Fibroblast of villous mesenchyme (primary cell): Measurements from ENCODE around the gene SLC10A4. TPM values are rescaled to one million over a fixed set of nuclear protein-coding genes. Genes with fewer than 3 reads are reported as not detected.
"Not testable (repeated sequence)": the region's sequence is repeated elsewhere in the genome, so short reads cannot be mapped to it uniquely, and the experiment has no call there.

ENCODE experiments used
- DNase-seq: peaks from one replicate; pipeline ENCODE4 v3.0.0-alpha.2; 2010; ENCODE audit warnings: low read depth
- H3K4me3 ChIP-seq: 2 replicates; pipeline ENCODE4 v1.5.1; 2011; ENCODE audit warnings: low read depth, mild to moderate bottlenecking, low read length
- total RNA-seq: library from RNA; depleted of rRNA; stranded (reverse); fragments of >200 nt; gene quantifications from 2 replicates; pipeline ENCODE4 v1.2.3, GENCODE V29; 2012
- TF ChIP-seq, protein P1 (sequence below): IDR thresholded peaks from 2 replicates; pipeline ENCODE4 v1.5.1; 2012; ENCODE audit warnings: low read depth, mild to moderate bottlenecking, low read length; ENCODE audit not compliant: insufficient read depth

SLC10A4 gene, protein sequence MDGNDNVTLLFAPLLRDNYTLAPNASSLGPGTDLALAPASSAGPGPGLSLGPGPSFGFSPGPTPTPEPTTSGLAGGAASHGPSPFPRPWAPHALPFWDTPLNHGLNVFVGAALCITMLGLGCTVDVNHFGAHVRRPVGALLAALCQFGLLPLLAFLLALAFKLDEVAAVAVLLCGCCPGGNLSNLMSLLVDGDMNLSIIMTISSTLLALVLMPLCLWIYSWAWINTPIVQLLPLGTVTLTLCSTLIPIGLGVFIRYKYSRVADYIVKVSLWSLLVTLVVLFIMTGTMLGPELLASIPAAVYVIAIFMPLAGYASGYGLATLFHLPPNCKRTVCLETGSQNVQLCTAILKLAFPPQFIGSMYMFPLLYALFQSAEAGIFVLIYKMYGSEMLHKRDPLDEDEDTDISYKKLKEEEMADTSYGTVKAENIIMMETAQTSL
- under 0.01 TPM in 1 of 2 replicates, not detected in the other for total RNA-seq

DNA sequence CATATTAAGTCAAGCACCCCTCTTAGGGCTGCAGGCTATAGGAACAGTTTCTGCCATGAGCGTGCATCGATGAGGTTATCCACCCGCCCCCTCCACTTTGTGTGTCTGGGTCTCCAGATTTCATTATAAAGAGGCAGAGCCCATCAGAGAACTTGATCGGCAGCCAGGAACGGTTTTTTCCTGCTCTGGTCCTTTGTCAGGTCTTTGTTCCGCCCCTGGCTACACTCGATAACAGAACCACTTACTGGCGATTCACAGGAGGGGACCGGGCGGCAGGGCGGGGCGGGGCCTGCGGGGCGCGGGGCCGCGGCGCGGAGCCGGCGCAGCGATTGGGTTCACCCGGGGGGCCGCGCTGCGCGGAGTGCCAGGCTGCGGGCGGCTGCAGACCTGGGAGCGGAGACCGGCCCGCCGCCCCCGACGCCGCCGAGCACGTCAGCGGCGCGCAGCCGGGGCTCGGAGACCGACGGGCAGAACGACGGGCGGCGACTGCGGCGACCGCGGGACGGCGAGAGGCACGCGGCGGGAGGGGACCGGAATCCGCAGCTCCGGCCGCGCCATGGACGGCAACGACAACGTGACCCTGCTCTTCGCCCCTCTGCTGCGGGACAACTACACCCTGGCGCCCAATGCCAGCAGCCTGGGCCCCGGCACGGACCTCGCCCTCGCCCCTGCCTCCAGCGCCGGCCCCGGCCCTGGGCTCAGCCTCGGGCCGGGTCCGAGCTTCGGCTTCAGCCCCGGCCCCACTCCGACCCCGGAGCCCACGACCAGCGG, at the start of gene SLC10A4:
TSS of gene SLC10A4 (plus strand) at position 338 of the 771 bp plus-strand sequence. CDS start at position 557, 219 bp downstream.
- H3K4me3 ChIP-seq, result peak within 1 kb of the TSS; percentile 25
- TF ChIP-seq, protein P1, sequence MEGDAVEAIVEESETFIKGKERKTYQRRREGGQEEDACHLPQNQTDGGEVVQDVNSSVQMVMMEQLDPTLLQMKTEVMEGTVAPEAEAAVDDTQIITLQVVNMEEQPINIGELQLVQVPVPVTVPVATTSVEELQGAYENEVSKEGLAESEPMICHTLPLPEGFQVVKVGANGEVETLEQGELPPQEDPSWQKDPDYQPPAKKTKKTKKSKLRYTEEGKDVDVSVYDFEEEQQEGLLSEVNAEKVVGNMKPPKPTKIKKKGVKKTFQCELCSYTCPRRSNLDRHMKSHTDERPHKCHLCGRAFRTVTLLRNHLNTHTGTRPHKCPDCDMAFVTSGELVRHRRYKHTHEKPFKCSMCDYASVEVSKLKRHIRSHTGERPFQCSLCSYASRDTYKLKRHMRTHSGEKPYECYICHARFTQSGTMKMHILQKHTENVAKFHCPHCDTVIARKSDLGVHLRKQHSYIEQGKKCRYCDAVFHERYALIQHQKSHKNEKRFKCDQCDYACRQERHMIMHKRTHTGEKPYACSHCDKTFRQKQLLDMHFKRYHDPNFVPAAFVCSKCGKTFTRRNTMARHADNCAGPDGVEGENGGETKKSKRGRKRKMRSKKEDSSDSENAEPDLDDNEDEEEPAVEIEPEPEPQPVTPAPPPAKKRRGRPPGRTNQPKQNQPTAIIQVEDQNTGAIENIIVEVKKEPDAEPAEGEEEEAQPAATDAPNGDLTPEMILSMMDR, result no peak
- DNase-seq, result no peak

DNA sequence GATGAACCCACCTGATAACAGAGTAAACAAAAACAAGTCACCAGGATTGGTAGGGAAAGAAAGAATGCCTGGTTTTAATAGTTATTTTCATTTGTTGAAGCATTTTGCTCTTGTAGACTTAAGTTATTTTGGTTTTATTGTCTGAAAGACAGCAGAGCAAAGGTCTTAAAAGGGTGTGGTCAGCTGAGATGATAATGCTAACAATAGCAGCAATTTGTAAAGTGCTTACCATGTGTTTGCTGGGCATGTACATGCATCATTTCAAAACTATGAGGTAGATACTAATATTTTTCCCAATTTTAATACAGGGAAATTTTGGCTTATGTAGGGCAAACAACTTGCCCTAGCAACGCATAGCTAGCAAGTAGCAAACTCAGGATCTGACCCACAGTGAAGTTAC, 46.8 kb upstream of the SLC10A4 start:
- TF ChIP-seq, protein P1, result no peak
- no peak overlapping the region for H3K4me3 ChIP-seq
- no peak for DNase-seq

DNA sequence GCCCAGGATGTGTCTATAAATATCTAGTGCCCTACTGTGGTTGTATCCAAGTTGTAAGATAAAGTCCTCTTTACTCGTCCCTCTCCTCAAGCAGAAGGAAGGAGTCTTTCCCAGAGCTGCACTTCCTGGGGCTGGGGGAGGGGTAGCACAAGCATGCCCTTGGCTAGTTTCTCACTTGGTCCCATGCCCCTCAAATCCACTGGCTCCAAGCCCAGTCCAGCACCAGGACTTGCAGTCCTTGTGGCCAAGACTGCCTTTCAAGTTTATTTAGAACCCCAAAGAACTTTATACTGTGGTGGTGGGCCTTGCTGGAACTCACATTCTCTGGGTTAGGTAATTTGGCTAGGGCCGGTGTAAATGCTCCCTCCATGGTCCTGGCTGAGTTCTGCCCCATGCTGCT, 43.2 kb upstream of the SLC10A4 start:
- TF ChIP-seq, protein P1, result no peak
- H3K4me3 ChIP-seq, result no peak overlapping the region
- DNase-seq, result peak; percentile 5

DNA sequence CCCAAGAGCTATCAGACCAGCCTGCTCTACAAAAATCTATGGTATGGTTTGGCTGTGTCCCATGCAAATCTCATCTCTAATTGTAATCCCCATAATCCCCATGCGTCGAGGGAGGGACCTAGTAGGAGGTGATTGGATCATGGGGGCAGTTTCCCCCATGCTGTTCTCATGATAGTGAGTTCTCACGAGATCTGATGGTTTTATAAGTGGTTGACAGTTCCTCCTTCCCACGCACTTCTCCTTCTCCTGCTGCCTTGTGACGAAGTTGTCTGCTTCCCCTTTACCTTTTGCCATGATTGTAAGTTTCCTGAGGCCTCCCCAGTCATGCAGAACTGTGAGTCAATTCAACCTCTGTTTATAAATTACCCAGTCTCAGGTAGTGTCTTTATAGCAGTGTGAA, 42.2 kb upstream of the SLC10A4 start:
- not testable (repeated sequence) for H3K4me3 ChIP-seq, DNase-seq

DNA sequence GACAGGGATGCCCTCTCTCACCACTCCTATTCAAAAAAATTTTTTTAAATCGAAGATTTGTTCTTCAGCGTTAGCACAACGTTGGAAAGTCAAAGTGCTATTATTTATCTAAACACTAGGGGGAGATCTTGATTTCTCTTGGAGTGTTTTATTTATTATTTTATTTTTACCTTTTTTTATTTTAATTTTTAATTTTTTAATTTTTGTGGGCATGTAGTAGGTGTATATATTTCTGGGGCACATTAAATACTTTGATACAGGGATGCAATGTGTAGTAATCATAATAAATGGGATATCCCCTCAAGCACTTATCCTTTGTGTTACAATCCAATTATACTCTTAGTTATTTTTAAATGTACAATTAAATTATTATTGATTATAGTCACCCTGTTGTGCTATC, 37.4 kb upstream of the SLC10A4 start:
- TF ChIP-seq, protein P1, result peak; percentile 37
- H3K4me3 ChIP-seq, result no peak overlapping the region
- DNase-seq, result peak; percentile 31

DNA sequence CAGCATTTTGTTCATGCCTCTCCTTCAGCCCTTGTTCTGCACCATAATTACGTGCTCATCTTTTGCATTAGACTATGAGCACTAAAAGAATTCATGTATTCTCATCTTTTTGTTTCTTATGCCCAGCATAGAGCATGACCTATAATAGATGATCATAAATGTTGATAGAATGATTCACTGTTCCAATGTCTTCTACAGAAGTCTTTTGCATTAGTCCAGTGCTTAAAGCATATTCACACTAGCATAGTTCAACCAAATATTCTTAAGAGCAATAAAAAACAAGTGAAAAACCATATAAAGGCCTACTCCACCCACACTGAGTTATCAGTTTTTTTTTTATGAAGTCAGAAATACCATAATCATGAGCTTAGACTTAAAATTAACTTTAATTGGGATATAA, 36.5 kb upstream of the SLC10A4 start:
- TF ChIP-seq, protein P1, result no peak

DNA sequence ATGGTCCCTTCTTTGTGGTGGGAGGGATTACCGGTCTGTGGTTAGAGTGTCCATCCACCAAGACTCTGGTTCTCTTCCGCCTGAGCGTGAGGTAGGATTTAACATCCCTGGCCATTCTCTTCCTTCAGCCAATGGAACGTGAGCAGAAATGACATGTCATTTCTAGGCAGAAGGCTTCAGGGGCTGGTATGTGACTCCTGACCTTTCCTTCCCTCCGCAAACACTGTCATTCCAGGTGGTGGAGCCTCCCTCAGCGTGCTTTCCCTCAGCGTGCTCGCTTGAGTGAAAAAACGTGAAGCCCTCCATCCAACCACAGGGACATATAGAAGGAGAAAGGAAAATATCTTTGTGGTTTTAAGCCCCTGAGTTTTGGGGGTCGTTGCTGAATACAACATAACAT, 34.0 kb upstream of the SLC10A4 start:
- no peak overlapping the region for H3K4me3 ChIP-seq
- TF ChIP-seq, protein P1, result no peak
- DNase-seq, result no peak

More for the DNA sequence above, 36.5 kb upstream of the SLC10A4 start:
- DNase-seq, result no peak
- H3K4me3 ChIP-seq, result no peak overlapping the region
